ENCODE measurements around the gene INCENP.

Gene INCENP

GRCh38 chr11:62124186-62125113 is 639 bp downstream of the INCENP start:
- DNase-seq = no peak

GRCh38 chr11:62125316-62125715 is 1.5 kb downstream of the INCENP start:
- no peak for DNase-seq

DNA sequence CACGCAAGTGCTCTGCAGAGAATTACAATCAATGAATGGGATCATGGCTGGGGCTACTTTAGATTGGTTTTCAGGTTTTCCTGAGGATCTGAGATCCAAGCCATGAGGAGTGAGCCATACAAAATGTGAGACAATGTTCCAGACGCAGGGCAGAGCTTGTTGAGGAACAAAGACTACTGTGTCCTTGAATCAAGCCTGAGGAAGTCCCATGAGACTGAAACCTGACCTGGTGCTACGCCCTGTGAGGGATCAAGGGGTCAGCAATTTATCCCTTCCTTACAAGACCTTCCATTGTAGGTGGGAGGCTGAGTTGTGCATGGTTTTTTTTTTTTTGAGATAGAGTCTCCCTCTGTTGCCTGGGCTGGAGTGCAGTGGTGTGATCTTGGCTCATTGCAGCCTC is 2.1 kb downstream of the INCENP start:
- no peak for DNase-seq

- DNase-seq = no peak
Observed at GRCh38 chr11:62127426-62127825, 3.6 kb downstream of the INCENP start.

DNA sequence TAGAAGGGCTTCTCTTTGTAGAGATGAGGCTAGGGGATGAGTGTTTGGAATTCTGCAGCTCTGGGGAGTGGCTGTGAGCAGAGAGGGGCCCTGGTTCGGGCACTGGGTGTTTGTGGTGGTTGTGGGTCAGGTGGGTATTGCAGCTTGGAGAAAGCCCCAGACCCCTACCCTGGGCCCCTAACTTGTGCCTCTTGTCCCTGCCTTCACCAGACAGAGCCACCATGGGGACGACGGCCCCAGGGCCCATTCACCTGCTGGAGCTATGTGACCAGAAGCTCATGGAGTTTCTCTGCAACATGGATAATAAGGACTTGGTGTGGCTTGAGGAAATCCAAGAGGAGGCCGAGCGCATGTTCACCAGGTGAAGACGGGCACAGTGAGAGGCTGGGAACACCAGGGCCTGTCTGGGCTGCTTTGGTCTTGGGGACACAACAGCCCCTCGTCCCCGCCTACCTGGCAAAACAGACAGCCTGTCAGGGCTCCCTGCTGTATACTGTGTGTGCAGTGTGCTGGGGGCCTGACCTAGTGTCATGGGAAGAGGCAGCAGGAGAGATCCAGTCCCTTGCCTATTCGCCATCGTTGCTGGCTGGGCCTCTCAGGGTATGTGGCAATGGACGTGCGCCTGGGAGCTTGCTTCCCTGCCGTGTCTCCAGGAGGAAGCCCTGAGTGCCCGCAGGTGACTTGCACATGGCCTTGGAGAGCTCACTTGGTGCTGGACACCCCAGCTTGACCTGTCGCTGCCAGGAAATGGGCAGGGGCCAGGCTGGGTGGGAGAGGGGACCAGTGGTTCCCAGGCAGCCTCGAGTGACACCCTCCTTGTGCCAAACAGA is 4.3 kb downstream of the INCENP start:
- no peak for DNase-seq

GRCh38 chr11:62128835-62129234 is 5.0 kb downstream of the INCENP start:
- DNase-seq = no peak

GRCh38 chr11:62129590-62130282 is 5.9 kb downstream of the INCENP start:
- DNase-seq = no peak

DNA sequence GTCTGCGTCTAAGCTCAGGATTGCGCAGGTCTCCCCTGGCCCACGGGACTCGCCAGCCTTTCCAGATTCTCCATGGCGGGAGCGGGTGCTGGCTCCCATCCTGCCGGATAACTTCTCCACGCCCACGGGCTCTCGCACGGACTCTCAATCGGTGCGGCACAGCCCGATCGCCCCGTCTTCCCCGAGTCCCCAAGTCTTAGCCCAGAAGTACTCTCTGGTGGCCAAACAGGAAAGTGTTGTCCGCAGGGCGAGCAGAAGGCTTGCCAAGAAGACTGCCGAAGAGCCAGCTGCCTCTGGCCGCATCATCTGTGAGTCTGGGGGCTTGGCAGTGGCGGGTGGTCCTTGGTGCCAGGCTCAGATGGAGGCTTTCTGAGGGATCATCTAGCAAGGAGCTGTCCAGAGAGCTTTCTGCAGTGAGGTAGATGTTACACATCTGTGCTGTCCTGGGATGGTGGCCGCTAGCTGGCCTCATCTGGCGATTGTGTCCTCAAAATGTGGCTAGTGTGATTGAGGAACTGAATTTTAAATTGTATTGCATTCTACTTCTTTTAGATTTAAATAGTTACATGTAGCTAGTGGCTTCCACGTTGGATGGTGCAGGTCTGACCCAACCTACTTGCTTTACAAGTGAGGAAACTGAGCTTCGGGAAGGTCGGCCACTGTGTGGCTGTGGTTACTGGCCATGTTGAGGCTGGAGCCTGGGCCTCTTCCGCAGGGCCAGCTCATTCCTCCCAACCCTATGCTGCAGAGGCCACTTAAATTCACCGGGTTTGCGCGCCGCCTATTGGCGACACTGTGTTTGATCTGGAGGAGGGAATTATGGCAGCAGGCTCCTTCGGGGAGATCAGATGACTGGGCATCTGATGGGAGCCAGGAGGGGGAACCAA is 6.7 kb downstream of the INCENP start:
- no peak for DNase-seq

DNA sequence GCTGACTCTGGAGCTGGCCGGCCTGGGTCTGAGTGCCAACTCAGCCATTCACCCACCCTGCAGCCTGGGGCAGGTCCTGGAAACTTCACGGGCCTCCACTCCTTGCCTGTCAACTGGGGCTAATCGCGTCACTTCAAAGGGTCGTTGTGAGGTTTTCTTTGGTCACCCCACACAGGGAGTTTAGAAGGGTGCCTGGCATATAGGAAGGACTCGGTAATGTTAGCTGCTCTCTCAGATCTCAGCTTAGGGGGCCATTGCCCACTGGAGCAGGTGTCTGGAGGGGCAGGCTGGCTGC is 7.3 kb downstream of the INCENP start:
- no peak for DNase-seq

DNA sequence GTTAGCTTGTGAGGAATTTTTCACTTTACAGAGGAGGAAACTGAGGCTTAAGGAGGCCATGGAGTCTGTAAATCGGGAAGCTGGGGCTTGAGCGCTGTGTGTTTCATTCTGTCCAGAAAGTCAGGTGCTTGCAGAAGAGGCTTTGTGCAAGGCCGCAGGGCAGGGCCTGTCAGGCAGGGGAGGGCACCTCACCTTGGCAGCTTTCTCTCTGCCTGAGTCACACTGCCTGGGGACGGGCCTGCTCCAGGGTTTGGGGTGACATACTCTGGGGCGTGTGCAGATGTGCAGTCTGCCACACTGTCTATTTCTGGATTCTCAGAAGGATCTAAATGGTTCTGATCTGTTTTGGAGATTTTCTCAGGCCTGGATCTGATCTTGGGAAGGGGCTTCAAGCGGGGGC is 8.4 kb downstream of the INCENP start:
- no peak for DNase-seq

DNA sequence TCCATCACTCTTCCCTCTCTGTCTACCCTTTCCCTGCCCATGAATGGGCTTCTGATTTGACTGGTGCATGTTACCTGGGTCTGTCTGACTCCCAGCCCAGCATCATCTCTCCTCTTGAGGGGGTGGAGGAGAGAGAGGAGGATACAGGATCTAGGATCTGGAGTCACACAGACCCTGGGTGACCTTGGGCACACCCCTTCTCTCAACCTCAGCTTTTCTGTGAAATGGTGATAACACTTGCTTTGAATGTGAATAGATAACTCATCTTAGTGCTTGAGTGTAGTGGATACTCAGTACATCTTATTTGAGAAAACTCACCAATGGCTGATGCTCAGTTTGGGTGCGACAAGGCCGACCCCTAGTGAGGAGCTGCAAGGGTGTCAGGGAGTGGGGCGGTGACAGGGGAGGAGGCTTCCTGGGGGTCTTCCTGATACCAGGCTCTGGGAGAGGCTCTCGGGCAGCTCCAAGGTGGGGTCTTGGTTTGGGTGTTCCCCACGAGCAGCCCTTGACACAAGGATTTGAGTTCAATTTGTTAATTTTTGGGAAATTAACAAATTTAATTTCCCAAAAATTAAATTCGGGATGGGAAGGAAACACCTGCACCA is 9.0 kb downstream of the INCENP start:
- DNase-seq = no peak

GRCh38 chr11:62133328-62134065 is 9.7 kb downstream of the INCENP start:
- no peak for DNase-seq

DNA sequence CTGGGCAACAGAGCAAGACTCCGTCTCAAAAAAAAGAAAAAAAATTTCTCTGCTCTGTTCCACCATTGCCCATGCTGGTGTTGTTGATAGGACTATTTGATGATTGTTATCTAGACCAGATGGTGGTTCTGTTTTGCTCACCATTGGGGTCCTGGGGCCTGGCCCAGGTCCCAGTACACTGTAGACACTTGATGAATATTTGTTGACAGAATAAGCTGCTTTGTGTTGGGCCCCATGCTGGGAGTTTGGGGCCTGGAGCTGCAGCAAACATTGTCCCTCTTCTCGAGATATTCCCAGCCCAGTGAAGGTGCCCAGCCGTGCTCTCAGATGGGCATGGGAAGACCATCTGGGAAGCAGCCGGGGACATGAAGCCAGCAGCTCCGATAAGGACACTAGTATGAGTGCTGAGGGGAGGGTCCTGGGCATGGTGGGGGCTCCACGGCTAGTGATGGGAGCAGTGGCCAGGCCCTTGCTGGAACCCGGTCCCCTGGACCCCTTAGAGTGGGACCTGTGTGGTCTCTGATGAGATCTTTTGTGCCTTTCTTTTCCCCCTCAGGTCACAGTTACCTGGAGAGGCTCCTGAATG is 13.6 kb downstream of the INCENP start:
- no peak for DNase-seq

DNA sequence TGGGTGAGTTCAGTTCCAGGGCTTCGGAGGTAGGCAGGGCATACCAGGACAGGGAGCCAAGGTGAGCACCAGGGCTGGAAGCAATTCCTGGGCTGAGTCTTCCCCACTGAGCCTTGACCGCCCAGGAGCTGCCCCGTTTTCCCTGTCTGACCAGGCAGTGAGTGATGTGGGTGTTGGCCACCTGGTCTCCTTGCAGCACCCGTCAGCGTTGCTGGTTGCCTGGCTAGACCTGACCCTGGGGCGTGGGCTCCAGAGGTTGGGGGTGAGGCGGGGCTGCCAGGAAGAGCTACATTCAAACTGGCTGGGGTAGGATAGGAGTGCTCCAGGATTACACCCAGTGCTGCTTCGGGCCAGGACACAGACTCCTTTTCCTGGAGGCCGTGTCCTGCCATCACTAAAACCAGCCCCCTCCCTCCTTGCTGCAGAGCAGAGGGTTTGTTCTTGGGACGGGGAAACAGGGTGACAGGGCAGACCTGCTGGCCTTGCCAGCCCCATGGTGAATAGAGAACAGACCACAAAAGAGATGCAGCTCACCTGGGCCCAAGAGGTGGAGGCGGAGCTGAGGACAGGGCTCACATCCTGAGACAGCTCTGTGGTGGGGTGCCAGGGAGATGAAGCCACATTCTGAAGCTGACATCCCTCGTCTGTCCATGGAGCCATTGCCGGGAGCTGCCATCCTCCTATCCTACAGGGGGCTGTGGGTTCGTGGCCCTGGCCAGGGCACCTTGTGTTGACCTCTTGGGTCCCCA is 14.2 kb downstream of the INCENP start:
- no peak for DNase-seq

- DNase-seq = no peak
Observed at GRCh38 chr11:62138630-62139425, 15.0 kb downstream of the INCENP start.

- no peak for DNase-seq
Observed at GRCh38 chr11:62139526-62140303, 15.9 kb downstream of the INCENP start.

GRCh38 chr11:62140304-62141110 is 16.7 kb downstream of the INCENP start:
- no peak for DNase-seq

Measured in CD4-positive, alpha-beta T cell treated with Interferon alpha-2 for 1 hour (primary cell).